ENCODE results near the gene FLNB.

DNA sequence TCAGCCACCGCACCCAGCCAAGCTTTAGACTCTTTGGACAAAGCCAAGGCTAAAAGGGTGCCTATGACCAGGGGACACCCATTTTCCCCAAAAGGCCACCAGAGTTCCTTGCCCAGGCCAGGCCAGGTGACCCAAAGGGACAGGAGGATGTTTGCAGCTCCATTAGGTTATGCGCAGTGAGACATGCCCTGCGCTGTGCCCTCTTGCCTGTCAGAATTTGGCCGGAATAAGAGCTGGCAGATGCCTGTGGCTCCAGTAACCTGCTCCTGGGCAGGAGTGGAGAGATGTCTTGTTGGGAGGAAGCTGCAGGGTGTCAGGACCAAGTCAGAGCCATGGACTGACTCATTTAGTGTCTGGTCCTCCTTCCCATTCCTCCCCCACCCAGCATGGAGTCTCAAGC lies 182.1 kb downstream of the FLNB start:
- TF ChIP-seq PPARA (CRISPR knock-in tag; IDR thresholded peaks at IDR 0.05; ENCODE audit: borderline replicate concordance) (no peak), ZNF565 (CRISPR knock-in tag; conservative IDR thresholded peaks at IDR 0.05; ENCODE audit: low read depth) (no peak), ZFP30 (CRISPR knock-in tag; IDR thresholded peaks at IDR 0.05) (no peak), ARNTL (CRISPR knock-in tag; IDR thresholded peaks at IDR 0.05; ENCODE audit: borderline replicate concordance, low read depth) (no peak), OSR1 (CRISPR knock-in tag; IDR thresholded peaks at IDR 0.05) (no peak), ISL1 (CRISPR knock-in tag; IDR thresholded peaks at IDR 0.05) (no peak)

Measured in SK-N-SH treated with all-trans-retinoic acid at 6 μM for 48 hours (cell line).